IMR-90 (cell line): ENCODE data around the gene PNPLA5. TPM values are rescaled to one million over a fixed set of nuclear protein-coding genes. Genes with fewer than 3 reads are reported as not detected.

ENCODE experiments used
- ATAC-seq: fragments of 200-7000 bp; cut with Tn5 transposase; 2 replicates; pipeline ENCODE4 v1.9.1; 2020; ENCODE audit warnings: low read depth, mild to moderate bottlenecking, moderate library complexity
- BruUV-seq: library from RNA; stranded (reverse); fragments of 400-500 nt; replicated peaks from 2 replicates; lab custom pipeline; 2021; lab: Mats Ljungman, UMichigan
- CTCF ChIA-PET: fragments of 300-600 bp; formaldehyde crosslinking; extraction: SDS; loops from one replicate; lab custom pipeline; 2021; ENCODE audit warnings: antibody characterized with exemption; lab: Yijun Ruan, JAX
- POLR2A ChIA-PET: fragments of 300-600 bp; sonication (Branson Sonifier 250); formaldehyde crosslinking; loops from one replicate; lab custom pipeline; 2022; ENCODE audit warnings: antibody characterized with exemption; ENCODE audit not compliant: unreplicated experiment; lab: Charles Lee
- DNase-seq: peaks from one replicate; pipeline ENCODE4 v3.0.0; 2013
- H2AFZ ChIP-seq: replicated peaks from 2 replicates; pipeline ENCODE3; 2013; ENCODE audit warnings: low read length, mild to moderate bottlenecking; ENCODE audit not compliant: poor library complexity
- H2AK5ac ChIP-seq: 2 replicates; pipeline ENCODE4 v1.6.1; 2013; ENCODE audit warnings: low read depth, low read length, inconsistent platforms
- H2AK9ac ChIP-seq: replicated peaks from 2 replicates; pipeline ENCODE3; 2013; ENCODE audit warnings: mild to moderate bottlenecking, low read depth, low read length, moderate library complexity; ENCODE audit not compliant: poor library complexity
- H2BK120ac ChIP-seq: 2 replicates; pipeline ENCODE4 v1.6.1; 2013; ENCODE audit warnings: low read depth, low read length, inconsistent platforms
- H2BK15ac ChIP-seq: 3 replicates; pipeline ENCODE4 v1.6.1; 2013; ENCODE audit warnings: low read depth, low read length, inconsistent platforms
- H2BK20ac ChIP-seq: 2 replicates; pipeline ENCODE4 v1.6.1; 2013; ENCODE audit warnings: low read depth, mild to moderate bottlenecking, inconsistent platforms, low read length, moderate library complexity
- H2BK5ac ChIP-seq: 2 replicates; pipeline ENCODE4 v1.6.1; 2013; ENCODE audit warnings: mild to moderate bottlenecking, low read depth, low read length, inconsistent platforms; ENCODE audit not compliant: poor library complexity, severe bottlenecking
- H3K14ac ChIP-seq: replicated peaks from 2 replicates; pipeline ENCODE4 v1.6.1; 2013; ENCODE audit warnings: low read depth, low read length, inconsistent platforms
- H3K18ac ChIP-seq: 2 replicates; pipeline ENCODE4 v1.6.1; 2013; ENCODE audit warnings: low read depth, low read length, control low read depth
- H3K23ac ChIP-seq: 2 replicates; pipeline ENCODE4 v1.6.1; 2013; ENCODE audit warnings: low read depth, low read length, inconsistent platforms
- H3K27ac ChIP-seq: 2 replicates; pipeline ENCODE4 v1.5.1; 2013; ENCODE audit warnings: mild to moderate bottlenecking, control low read depth, low read length; ENCODE audit not compliant: insufficient read depth
- H3K27me3 ChIP-seq: 2 replicates; pipeline ENCODE4 v1.6.1; 2013; ENCODE audit warnings: low read length; ENCODE audit not compliant: control insufficient read depth, insufficient read depth
- H3K36me3 ChIP-seq: 2 replicates; pipeline ENCODE4 v1.6.1; 2013; ENCODE audit warnings: low read length, mixed read lengths; ENCODE audit not compliant: control insufficient read depth, insufficient read depth
- H3K4ac ChIP-seq: 2 replicates; pipeline ENCODE4 v1.6.1; 2013; ENCODE audit warnings: low read depth, low read length, inconsistent platforms
- H3K4me1 ChIP-seq: 2 replicates; pipeline ENCODE4 v1.6.1; 2013; ENCODE audit warnings: low read length, mixed read lengths; ENCODE audit not compliant: control insufficient read depth, insufficient read depth
- H3K4me2 ChIP-seq: 2 replicates; pipeline ENCODE4 v1.6.1; 2013; ENCODE audit warnings: low read depth, mild to moderate bottlenecking, control low read depth, low read length, moderate library complexity
- H3K4me3 ChIP-seq: 2 replicates; pipeline ENCODE4 v1.5.1; 2013; ENCODE audit warnings: low read depth, mild to moderate bottlenecking, control low read depth, low read length, moderate library complexity; ENCODE audit not compliant: insufficient read depth
- H3K56ac ChIP-seq: 2 replicates; pipeline ENCODE4 v1.6.1; 2013; ENCODE audit warnings: low read length, inconsistent platforms; ENCODE audit not compliant: insufficient read depth; ENCODE audit errors: extremely low read depth
- H3K79me1 ChIP-seq, 2 experiments: 2 replicates each; pipeline ENCODE4 v1.6.1; 2013; ENCODE audit warnings: low read length in 2 of 2, inconsistent platforms in 1 of 2, low read depth in 1 of 2
- H3K9ac ChIP-seq: 2 replicates; pipeline ENCODE4 v1.6.1; 2013; ENCODE audit warnings: low read depth, low read length, control low read depth
- H3K9me1 ChIP-seq: 2 replicates; pipeline ENCODE4 v1.6.1; 2013; ENCODE audit warnings: low read length, inconsistent platforms; ENCODE audit not compliant: insufficient read depth
- H3K9me3 ChIP-seq: 2 replicates; pipeline ENCODE4 v1.6.1; 2013; ENCODE audit warnings: low read length; ENCODE audit not compliant: control insufficient read depth, insufficient read depth
- H4K20me1 ChIP-seq: 2 replicates; pipeline ENCODE4 v1.6.1; 2013; ENCODE audit warnings: low read length, inconsistent platforms; ENCODE audit not compliant: insufficient read depth
- H4K5ac ChIP-seq: 2 replicates; pipeline ENCODE4 v1.6.1; 2013; ENCODE audit warnings: mild to moderate bottlenecking, low read depth, low read length, control low read depth
- H4K8ac ChIP-seq, 2 experiments: 2 replicates each; pipeline ENCODE4 v1.6.1; 2013; ENCODE audit warnings: low read depth in 2 of 2, low read length in 2 of 2, control low read depth in 1 of 2, inconsistent platforms in 1 of 2
- H4K91ac ChIP-seq: 2 replicates; pipeline ENCODE4 v1.6.1; 2013; ENCODE audit warnings: low read depth, low read length, inconsistent platforms; ENCODE audit not compliant: insufficient read depth
- BHLHE40 ChIP-seq: fragments of 150-350 bp; IDR thresholded peaks from 2 replicates; pipeline ENCODE4 v1.6.1; 2016; ENCODE audit warnings: mild to moderate bottlenecking, low read depth, low read length
- CEBPB ChIP-seq: IDR thresholded peaks from 2 replicates; pipeline ENCODE4 v1.6.1; 2012; ENCODE audit warnings: low read depth, low read length, improper control_type of control experiment
- CHD1 ChIP-seq: IDR thresholded peaks from 2 replicates; pipeline ENCODE4 v1.6.1; 2012; ENCODE audit warnings: low read depth, low read length, improper control_type of control experiment
- CTCF ChIP-seq: conservative IDR thresholded peaks from 2 replicates; pipeline ENCODE4 v1.5.1; 2012; ENCODE audit warnings: mild to moderate bottlenecking, low read depth, low read length, improper control_type of control experiment
- ELK1 ChIP-seq: fragments of 150-350 bp; IDR thresholded peaks from 2 replicates; pipeline ENCODE4 v1.6.1; 2016; ENCODE audit warnings: low read depth, mild to moderate bottlenecking, low read length, moderate library complexity, borderline replicate concordance
- FOS ChIP-seq: fragments of 150-350 bp; IDR thresholded peaks from 2 replicates; pipeline ENCODE4 v1.6.1; 2016; ENCODE audit warnings: low read depth, low read length
- MAFK ChIP-seq: IDR thresholded peaks from 2 replicates; pipeline ENCODE4 v1.6.1; 2012; ENCODE audit warnings: low read depth, low read length, improper control_type of control experiment
- MAZ ChIP-seq: IDR thresholded peaks from 2 replicates; pipeline ENCODE4 v1.6.1; 2012; ENCODE audit warnings: low read depth, mild to moderate bottlenecking, low read length, improper control_type of control experiment, moderate library complexity, borderline replicate concordance
- MXI1 ChIP-seq: IDR thresholded peaks from 2 replicates; pipeline ENCODE4 v1.6.1; 2012; ENCODE audit warnings: low read depth, mild to moderate bottlenecking, low read length, moderate library complexity, borderline replicate concordance
- NFE2L2 ChIP-seq: fragments of 150-350 bp; IDR thresholded peaks from 2 replicates; pipeline ENCODE4 v1.6.1; 2016; ENCODE audit warnings: low read depth, mild to moderate bottlenecking, low read length
- POLR2A ChIP-seq: IDR thresholded peaks from 2 replicates; pipeline ENCODE4 v1.6.1; 2012; ENCODE audit warnings: mild to moderate bottlenecking, low read depth, low read length
- RAD21 ChIP-seq: IDR thresholded peaks from 2 replicates; pipeline ENCODE4 v1.6.1; 2012; ENCODE audit warnings: low read length, improper control_type of control experiment
- RCOR1 ChIP-seq: IDR thresholded peaks from 2 replicates; pipeline ENCODE4 v1.6.1; 2012; ENCODE audit warnings: mild to moderate bottlenecking, low read length, improper control_type of control experiment; ENCODE audit not compliant: insufficient replicate concordance
- RFX5 ChIP-seq: IDR thresholded peaks from 2 replicates; pipeline ENCODE4 v1.8.0; 2012; ENCODE audit warnings: low read depth, mild to moderate bottlenecking, low read length, moderate library complexity
- SMC3 ChIP-seq: fragments of 150-350 bp; IDR thresholded peaks from 2 replicates; pipeline ENCODE4 v1.6.1; 2016; ENCODE audit warnings: low read depth, mild to moderate bottlenecking, antibody characterized with exemption, low read length, moderate library complexity
- USF2 ChIP-seq: fragments of 150-350 bp; IDR thresholded peaks from 2 replicates; pipeline ENCODE4 v1.6.1; 2017; ENCODE audit warnings: mild to moderate bottlenecking, antibody characterized with exemption, low read length, low read depth
- WGBS, 2 experiments: methylation state at CpG; one replicate each; pipeline versions ENCODE4 v1.1.5 to v1.1.7; 2013; ENCODE audit warnings: missing lambda C conversion rate in 2 of 2; ENCODE audit not compliant: insufficient read length in 1 of 2; ENCODE audit errors: extremely low coverage in 2 of 2; 5-methylcytosine and 5-hydroxymethylcytosine counted together
- dilution Hi-C: fragments of 300-500 bp; cut with HindIII; formaldehyde crosslinking; loops from one replicate; pipeline ENCODE4 v1.14.3; 2018; ENCODE audit warnings: low sequenced_read_pairs; ENCODE audit not compliant: unreplicated experiment
- in situ Hi-C: fragments of 300-500 bp; cut with MboI; formaldehyde crosslinking; loops from 3 replicates; pipeline ENCODE4 v1.14.3; 2019; ENCODE audit warnings: low sequenced_read_pairs, inconsistent platforms, mixed read lengths
- intact Hi-C: fragments of 100-400 bp; cut with micrococcal nuclease; formaldehyde crosslinking; loops from 2 replicates; pipeline ENCODE4 v1.10.0; 2022
- polyA plus RNA-seq, 3 experiments: library from polyadenylated mRNA; depleted of rRNA; stranded (reverse); fragments of >200 nt; gene quantifications; 2 replicates each; pipeline ENCODE4 v1.2.3, GENCODE V29; 2012; ENCODE audit warnings: low replicate concordance in 1 of 3
- total RNA-seq: library from RNA; depleted of rRNA; stranded (reverse); fragments of >200 nt; gene quantifications from 2 replicates; pipeline ENCODE4 v1.2.3, GENCODE V29; 2012

Gene PNPLA5
- total and polyA plus RNA-seq, 2 of the 4 experiments (the other 2 are of a cell fraction): 0.18 to 0.44 TPM

- POLR2A ChIA-PET: no interaction called here
- Histone ChIP-seq H3K4me2 (no peak overlapping the region), H3K4me1 (peaks cover 23% of the 10 kb centered on the region), H3K27ac (no peak overlapping the region), H3K4me3 (no peak overlapping the region), H2AK9ac (no peak overlapping the region), H4K8ac (no peak overlapping the region), H2AK5ac (0 out of 2 replicates have a peak overlapping the region, but pooled peaks have one; percentile 24), H3K23ac (no peak overlapping the region), H4K20me1 (no peaks in the 10 kb centered on the region), H3K18ac (no peak overlapping the region), H2AFZ (no peak overlapping the region), H2BK5ac (no peak overlapping the region), H3K14ac (no peak overlapping the region), H3K9me3 (no peaks in the 10 kb centered on the region), H3K27me3 (peaks cover 16% of the 10 kb centered on the region), H2BK15ac (no peak overlapping the region), H3K4ac (no peak overlapping the region), H2BK120ac (no peak overlapping the region), H4K91ac (no peak overlapping the region), H4K5ac (no peak overlapping the region), H3K9me1 (peaks cover 13% of the 10 kb centered on the region), H3K36me3 (no peaks in the 10 kb centered on the region), H2BK20ac (no peak overlapping the region), H3K56ac (no peak overlapping the region), H3K79me1 (no peaks in the 10 kb centered on the region), H3K9ac (no peak overlapping the region)
- intact Hi-C loops: no loop called here
- DNase-seq: no peak
- no CpG with 5 or more reads among the region's 11 CpGs for WGBS, 2 experiments
- TF ChIP-seq NFE2L2 (no peak), FOS (no peak), RAD21 (no peak), USF2 (no peak), RFX5 (no peak), SMC3 (no peak), MXI1 (no peak), MAFK (no peak), CTCF (no peak), RCOR1 (no peak), CHD1 (no peak), MAZ (no peak), ELK1 (no peak), POLR2A (no peak), CEBPB (no peak), BHLHE40 (no peak)
- CTCF ChIA-PET: no interaction called here
- no TSS peak for BruUV-seq
- in situ Hi-C loops: no loop called here
- ATAC-seq: no peak
- dilution Hi-C loops: no loop called here
Measured at GRCh38 chr22:43895986-43896645, 4.3 kb upstream of the PNPLA5 start.
